Urinary bladder (tissue), 4 donors: Measurements from ENCODE around the gene TFAP2B. TPM values are rescaled to one million over a fixed set of nuclear protein-coding genes. Genes with fewer than 3 reads are reported as not detected.

Experiments used
- DNase-seq: peaks from one replicate; pipeline ENCODE4 v3.0.0-alpha.2; 2015; ENCODE audit errors: extremely low spot score
- H3K27ac ChIP-seq: one replicate; pipeline ENCODE4 v1.5.1; 2013; ENCODE audit warnings: low read depth, mild to moderate bottlenecking, moderate library complexity
- H3K36me3 ChIP-seq: one replicate; pipeline ENCODE4 v1.6.1; 2013; ENCODE audit warnings: mild to moderate bottlenecking, moderate library complexity; ENCODE audit not compliant: insufficient read depth
- H3K4me1 ChIP-seq: one replicate; pipeline ENCODE4 v1.6.1; 2013; ENCODE audit warnings: mild to moderate bottlenecking, moderate library complexity; ENCODE audit not compliant: insufficient read depth
- H3K4me3 ChIP-seq: one replicate; pipeline ENCODE4 v1.5.1; 2013; ENCODE audit warnings: low read depth, low read length
- WGBS: extraction: QIAGEN DNeasy Blood & Tissue Kit; methylation state at CpG from one replicate; pipeline ENCODE4 v1.1.7; 2013; 5-methylcytosine and 5-hydroxymethylcytosine counted together
- polyA plus RNA-seq: library from polyadenylated mRNA; stranded (reverse); fragments of 200-250 nt; gene quantifications from one replicate; pipeline ENCODE4 v1.2.3, GENCODE V29; 2013
- total RNA-seq: library from RNA; depleted of rRNA; stranded (reverse); fragments of >200 nt; gene quantifications from one replicate; pipeline ENCODE4 v1.2.3, GENCODE V29; 2014
- donor health status: healthy with polysubstance abuse.
- donor health status: healthy.

The TFAP2B gene
- total and polyA plus RNA-seq, 2 donors, result 0.20 to 0.48 TPM

DNA sequence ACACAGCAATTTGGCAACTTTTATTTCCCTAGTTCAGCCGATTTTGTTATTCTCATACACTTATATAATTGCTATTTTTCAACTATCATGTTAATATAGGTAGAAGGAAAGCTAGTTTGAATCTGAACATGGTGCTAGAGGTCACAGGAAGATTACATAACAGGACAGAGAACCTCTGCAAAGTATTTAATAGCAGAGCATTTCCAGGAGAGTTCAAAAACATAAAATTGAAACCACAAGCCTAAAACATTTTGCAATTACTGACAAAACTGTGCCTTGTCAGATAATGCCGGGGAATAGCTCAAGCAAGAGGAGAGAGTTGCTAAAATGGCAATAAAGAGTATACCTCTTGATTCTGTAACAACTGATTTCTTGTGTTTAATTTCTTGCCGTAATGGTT, 70.8 kb downstream of the TFAP2B start:
- Histone ChIP-seq H3K36me3 (no peaks in the 10 kb centered on the region), H3K4me1 (no peaks in the 10 kb centered on the region), H3K27ac (no peak overlapping the region), H3K4me3 (no peak overlapping the region)
- 60% methylated on average over 3 of the region's 3 CpGs for WGBS
- DNase-seq, result no peak

DNA sequence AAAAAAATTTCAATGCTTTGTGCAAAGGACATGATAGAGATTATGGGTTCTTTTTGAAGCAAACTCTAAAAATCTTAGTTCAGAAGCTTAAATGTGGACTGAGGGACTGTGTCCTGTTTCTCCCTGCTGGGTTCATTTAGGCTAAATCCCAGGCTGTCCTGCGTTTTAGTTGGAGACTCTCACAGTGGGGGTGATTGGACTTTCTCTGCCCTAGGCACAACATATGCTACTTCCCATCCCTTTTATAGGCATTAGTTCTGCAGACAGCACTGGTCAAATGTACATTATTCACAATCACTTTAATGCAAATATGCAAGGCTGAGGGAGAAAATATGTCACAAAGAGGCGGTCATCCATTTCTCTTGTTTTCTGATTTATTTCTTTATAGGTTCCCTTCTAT, 71.3 kb downstream of the TFAP2B start:
- WGBS, result 53% methylated on average over 2 of the region's 2 CpGs
- H3K36me3 ChIP-seq, result no peaks in the 10 kb centered on the region
- H3K4me1 ChIP-seq, result no peaks in the 10 kb centered on the region

GRCh38 chr6:50890579-50890978, 71.9 kb downstream of the TFAP2B start:
- Histone ChIP-seq H3K4me1 (no peaks in the 10 kb centered on the region), H3K4me3 (no peak overlapping the region), H3K36me3 (no peaks in the 10 kb centered on the region), H3K27ac (no peak overlapping the region)
- DNase-seq, result no peak

More for the DNA sequence above, 71.3 kb downstream of the TFAP2B start:
- DNase-seq, result no peak
- H3K4me3 ChIP-seq, result no peak overlapping the region
- no peak overlapping the region for H3K27ac ChIP-seq

DNA sequence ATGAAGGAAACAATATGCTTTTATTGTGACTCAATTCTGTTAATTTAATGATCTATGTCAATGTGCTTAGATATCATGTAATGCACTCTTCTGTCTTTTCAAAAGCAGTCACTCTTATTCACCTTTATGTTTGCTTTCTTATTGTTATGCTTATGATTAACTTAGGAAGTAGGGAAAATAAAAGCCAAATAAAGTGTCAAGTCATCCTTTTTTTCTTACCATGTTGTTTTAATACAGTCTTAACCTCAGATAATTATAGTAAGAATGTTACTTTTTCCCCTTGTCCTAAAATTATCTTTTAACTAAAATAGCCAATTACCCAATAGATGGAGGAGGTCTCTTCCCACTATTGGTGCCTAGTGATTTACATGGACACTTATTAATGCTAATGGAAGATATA, 72.6 kb downstream of the TFAP2B start:
- Histone ChIP-seq H3K4me1 (no peaks in the 10 kb centered on the region), H3K27ac (no peak overlapping the region), H3K4me3 (no peak overlapping the region), H3K36me3 (no peaks in the 10 kb centered on the region)
- no peak for DNase-seq

Other genes with a start within 250 kb of the TFAP2B start
- not detected for gene TFAP2D, start 105.3 kb upstream of the TFAP2B start, total RNA-seq
- not detected for gene TFAP2D, start 105.3 kb upstream of the TFAP2B start, polyA plus RNA-seq